ENCODE data around the gene LRRC75A.

- TF ChIP-seq, protein P1, sequence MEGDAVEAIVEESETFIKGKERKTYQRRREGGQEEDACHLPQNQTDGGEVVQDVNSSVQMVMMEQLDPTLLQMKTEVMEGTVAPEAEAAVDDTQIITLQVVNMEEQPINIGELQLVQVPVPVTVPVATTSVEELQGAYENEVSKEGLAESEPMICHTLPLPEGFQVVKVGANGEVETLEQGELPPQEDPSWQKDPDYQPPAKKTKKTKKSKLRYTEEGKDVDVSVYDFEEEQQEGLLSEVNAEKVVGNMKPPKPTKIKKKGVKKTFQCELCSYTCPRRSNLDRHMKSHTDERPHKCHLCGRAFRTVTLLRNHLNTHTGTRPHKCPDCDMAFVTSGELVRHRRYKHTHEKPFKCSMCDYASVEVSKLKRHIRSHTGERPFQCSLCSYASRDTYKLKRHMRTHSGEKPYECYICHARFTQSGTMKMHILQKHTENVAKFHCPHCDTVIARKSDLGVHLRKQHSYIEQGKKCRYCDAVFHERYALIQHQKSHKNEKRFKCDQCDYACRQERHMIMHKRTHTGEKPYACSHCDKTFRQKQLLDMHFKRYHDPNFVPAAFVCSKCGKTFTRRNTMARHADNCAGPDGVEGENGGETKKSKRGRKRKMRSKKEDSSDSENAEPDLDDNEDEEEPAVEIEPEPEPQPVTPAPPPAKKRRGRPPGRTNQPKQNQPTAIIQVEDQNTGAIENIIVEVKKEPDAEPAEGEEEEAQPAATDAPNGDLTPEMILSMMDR (IDR thresholded peaks at IDR 0.05; ENCODE audit: borderline replicate concordance, extremely low read depth, low read length, poor library complexity, severe bottlenecking): peak; percentile 66
- no peak for TF ChIP-seq EZH2 (IDR thresholded peaks at IDR 0.05; ENCODE audit: borderline replicate concordance, low read depth, low read length, severe bottlenecking)
Measured at GRCh38 chr17:16428098-16428882, 63.7 kb downstream of the LRRC75A start.
